Stimulated activated CD4-positive, alpha-beta T cell treated with anti-CD3 and anti-CD28 coated beads, Interleukin-4, amount 100 ng/mL, for 4 hours (primary cell): ENCODE data around the gene CCL3.
"Not testable (repeated sequence)": the region's sequence is repeated elsewhere in the genome, so short reads cannot be mapped to it uniquely, and the experiment has no call there.

Experiments
- DNase-seq, 2 experiments: peaks; one replicate each; pipeline ENCODE4 v3.0.0-alpha.2; 2020

The CCL3 gene

DNA sequence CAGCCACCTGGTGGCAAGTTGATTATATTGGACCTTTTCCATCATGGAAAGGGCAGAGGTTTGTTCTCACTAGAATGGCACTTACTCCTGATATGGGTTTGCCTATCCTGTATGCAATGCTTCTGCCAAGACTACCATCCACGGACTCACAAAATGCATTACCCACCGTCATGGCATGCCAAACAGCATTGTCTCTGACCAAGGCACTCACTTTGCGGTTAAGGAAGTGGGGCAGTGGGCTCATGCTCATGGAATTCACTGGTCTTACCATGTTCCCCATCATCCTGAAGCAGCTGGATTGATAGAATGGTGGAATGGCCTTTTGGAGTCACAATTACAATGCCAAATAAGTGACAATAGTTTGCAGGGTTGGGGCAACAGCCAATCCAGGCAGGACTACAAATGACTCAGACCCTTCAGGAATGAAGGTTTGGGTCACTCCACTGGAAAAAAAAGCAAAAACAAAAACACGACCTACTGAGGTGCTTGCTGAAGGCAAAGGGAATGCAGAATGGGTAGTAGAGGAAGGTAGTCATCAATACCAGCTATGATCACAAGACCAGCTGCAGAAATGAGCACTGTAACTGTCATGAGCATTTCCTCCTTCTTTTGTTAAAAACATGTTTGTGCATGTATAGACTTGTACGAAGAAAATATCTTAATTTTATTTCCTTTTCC, 25.2 kb upstream of the CCL3 start:
- not testable (repeated sequence) for DNase-seq

DNA sequence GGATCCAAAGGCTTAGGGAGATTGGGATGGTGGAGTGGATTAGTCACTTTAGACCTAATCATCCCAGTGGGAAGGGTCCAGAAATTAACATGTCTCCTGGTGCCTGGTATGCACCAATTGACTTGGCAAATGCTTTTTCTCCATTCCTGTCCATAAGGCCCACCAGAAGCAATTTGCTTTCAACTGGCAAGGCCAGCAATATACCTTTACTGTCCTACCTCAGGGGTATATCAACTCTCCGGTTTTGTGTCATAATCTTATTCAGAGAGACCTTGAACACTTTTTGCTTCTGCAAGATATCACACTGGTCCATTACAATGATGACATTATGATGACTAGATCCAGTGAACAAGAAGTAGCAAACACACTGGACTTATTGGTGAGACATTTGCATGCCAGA, 23.2 kb upstream of the CCL3 start:
- DNase-seq = not testable (repeated sequence)

DNA sequence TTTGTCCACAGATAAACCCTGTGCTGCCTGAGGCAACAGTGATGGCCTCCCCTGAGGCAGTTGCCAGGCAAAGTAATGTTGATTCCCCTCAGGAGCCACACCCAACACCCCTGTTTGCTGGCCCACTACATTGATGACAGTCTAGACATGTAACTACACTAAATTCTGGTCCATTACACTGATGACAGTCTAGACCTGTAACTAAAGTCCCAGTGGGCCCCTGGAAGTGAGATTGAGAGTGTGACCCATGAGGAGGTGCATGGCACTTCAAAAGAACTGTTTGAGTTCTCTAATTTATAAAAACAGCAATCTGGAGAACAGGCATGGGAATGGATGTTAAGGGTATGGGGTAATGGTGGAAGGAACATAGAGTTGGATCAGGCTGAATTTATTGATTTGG, 22.6 kb upstream of the CCL3 start:
- DNase-seq = no peak

DNA sequence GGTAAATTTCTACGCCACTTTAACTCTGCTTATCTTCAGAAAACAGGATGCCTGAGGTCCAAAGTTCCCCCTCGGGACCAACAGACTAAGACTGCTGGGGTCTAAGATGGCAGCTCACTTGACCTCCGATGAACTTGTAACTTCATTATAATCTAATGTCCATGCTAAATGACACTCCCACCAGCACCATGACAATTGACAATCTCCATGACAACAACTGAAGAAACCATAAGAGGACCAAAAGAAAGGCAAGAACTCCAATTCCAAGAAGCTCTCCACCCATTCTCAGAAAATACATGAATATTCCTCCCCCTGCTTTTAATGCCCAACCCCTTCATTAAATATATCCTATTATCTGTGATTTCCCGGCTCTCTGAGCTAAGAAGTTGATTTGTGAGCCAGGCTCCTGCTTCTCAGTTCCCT, 21.1 kb upstream of the CCL3 start:
- DNase-seq = no peak

DNA sequence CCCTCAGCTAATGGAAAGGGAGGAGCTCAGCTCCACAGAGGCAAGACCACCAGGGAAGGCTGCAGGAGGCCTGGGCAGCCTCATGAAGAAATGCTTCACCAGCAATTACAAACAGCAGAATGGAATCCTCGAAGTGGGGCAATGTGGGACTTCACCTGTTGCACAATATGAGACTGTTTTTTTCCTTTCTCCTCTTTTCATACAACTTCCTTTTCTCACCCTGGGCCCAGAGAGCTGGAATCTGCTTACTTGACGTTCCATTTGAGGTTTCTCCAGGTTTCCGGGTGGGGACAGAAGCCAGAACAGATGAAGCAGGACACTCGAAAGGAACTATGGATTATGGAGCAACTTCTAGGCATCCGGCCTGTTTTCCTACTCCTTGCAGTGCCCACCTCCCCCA, 18.3 kb upstream of the CCL3 start:
- DNase-seq = not testable (repeated sequence)

DNA sequence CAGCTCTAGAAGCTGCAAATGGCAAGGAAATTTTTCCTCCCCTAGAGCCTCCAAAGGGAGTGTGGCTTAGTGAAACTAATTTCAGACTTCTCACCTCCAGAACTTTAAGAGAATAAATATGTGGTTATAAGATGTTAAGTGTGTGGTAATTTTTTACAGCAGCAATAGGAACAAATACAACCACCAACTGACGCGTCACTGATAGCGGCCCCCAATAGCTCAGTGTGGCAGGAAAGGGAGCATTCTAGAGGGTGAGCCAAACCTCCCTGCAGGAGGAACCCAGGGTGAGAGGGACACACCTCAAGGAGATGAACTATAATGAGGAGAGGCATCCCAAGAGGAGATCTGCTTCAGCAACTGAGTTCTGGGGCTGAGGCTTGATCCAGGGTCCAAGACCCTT, 17.7 kb upstream of the CCL3 start:
- no peak for DNase-seq

DNA sequence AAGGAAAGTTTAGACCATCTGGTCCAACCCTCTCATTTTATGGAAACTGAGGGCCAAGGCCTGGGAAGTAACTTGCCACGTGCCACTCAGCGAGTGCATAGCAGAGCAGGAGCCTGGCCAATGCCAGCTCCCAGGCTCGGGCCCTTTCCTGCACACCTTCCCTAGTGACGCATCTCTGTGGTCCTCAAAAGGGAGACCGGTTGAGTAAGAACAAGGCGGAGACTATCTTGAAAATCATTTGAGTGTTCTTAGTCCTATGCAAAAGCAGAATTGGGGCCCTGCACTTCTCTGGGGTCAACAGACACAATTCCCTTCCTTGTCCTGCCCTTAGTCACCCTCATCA, 16.5 kb upstream of the CCL3 start:
- no peak for DNase-seq

DNA sequence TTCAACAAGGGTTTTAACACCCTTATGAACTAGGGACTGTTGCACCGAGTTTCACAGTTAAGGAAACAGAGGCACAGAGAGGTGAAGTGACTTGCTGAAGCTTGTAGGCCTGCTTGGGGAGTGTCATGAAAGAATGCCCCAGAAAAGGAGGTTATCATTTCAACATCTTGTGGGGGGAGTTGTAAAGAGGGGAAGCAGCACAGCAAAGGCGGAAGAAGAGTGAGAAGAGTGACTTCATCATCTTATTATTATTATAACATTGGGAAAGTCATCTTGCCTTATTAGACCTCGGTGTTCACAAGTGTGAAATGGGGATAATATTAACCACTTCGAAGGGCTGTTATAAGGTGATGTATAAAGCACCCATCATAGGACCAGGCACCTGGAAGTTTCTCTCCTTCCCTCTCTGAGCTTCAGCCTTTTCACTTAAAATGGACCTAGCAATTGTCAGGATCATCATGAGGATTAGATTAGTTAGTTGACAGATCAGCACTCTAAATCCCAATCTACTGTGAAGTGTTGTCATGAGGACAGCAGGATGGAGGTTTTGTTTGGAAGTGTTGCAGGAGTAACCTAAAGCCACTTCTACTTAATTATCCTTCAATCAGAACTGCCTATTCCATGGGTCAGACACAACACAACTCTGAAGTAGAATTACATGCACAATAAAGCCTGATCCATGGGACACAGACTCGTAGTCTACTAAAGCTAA, 16.0 kb upstream of the CCL3 start:
- no peak for DNase-seq

DNA sequence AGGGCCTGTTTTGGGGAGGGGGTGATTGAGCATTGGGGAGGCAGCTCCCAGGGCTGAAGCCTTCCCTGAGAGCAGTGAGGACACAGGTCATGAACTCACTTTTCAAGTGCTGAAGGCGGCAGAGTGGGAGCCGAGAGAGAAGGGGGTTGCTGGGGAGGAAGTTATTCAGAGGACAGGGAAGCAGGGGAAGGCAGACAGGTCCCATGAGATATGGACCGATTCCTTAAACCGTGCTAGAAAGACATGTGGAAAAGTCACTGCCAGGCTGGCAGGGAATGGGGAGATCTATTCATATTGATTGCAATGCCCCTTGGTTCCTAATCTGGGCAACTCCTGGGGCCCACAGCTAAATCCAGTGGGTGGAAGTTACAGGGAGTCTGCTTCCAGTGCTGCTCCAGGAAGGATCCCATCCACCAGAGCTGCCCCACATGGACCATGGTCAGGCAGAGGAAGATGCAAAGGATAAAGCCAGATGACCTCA, 14.8 kb upstream of the CCL3 start:
- DNase-seq = no peak

DNA sequence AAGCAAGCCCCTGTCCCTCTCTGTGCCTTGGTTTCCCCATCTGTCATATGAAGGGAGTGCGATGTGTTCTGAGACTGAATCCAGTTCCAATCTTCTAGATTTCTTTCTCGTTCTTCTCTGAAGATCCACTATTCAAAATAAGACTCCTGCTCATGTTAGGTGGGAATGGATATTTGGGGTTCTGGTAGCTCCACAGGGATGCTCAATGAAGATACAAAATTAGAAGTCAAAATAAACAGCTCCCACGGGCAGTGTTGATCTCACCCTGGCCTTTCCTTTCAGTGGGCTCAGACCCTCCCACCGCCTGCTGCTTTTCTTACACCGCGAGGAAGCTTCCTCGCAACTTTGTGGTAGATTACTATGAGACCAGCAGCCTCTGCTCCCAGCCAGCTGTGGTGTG, 14.3 kb upstream of the CCL3 start:
- not testable (repeated sequence) for DNase-seq

DNA sequence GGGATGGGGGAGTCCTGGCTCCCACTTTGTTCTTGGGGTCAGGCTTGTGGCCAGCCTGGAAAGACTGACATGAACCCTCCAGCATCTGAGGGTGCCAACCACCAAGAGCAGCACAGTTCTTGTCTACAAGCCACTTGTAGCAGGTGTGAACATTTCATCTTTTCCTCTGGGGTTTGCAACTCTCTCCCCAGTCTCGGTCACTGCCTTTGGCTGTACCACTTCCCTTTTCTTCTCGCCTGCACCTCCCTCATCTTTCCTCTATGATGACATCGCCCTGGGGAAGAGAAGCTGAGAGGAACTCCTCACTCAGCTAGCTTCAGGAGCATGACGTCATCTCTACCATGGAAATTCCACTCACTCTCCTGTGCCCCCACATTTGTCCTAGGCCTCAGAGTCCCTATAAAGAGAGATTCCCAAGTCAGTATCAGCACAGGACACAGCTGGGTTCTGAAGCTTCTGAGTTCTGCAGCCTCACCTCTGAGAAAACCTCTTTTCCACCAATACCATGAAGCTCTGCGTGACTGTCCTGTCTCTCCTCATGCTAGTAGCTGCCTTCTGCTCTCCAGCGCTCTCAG, 13.5 kb upstream of the CCL3 start, which contains the start of gene CCL4:
CCL4 (plus strand) TSS at position 427 of the 575 bp plus-strand sequence; CDS start at position 506, 79 bp downstream.
- not testable (repeated sequence) for DNase-seq

DNA sequence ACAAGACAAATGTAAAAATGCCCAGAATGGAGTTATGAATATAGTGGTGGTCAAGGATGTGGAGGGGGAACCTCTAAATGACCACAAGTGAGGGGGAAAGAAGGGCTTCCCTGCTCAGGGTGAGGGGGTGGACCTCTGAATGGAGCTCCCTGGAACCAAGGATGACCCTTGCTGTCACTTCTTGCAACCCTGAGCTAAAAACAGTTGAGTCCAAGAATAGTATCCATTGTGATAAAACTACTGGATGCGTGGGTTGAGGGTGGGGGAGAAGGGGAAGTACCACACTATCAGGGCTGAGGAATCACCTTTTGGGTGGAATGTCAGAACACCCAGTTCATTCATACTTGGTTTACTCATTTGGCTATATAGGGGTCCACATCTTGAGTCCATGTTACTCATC, 9.1 kb upstream of the CCL3 start:
- DNase-seq = not testable (repeated sequence)

DNA sequence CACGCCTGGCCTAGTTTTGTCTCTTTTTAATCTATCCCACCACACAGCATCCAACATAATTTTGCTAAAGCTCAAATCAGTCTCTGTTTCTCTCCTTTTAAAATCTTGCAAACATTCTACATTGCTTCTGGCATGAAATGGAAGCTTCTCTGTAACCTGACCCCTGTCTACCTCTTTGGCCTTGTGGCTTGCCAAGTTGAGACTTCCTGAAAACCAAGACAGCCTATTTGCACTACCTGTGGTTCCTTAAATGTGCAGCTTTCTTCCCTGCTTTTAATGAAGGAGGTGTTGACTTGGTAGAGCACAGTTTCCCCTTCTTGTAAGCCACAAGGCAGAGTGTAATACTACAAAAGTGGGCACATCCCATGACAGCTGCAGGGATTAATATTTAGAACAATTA, 6.0 kb upstream of the CCL3 start:
- DNase-seq = no peak

DNA sequence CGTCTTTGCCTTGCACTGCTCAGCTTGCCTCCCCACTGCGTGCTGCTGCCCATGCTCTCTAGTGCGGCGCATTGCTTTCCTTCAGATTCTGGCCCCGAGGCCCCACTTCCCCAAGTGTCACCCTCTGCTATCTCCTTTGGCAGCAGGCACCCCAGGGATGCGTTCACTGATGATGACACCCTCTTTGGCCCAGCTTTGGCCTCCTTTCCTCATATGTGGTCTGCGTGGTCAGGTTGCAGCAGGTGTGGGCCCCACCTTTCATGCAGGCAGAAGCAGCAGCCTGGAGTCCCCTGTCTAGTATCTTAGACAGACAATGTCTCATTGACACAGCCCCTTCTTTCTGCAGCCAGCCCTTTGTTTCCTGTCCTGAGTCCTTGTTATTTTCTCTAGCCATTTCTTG, 4.8 kb upstream of the CCL3 start:
- no peak for DNase-seq

DNA sequence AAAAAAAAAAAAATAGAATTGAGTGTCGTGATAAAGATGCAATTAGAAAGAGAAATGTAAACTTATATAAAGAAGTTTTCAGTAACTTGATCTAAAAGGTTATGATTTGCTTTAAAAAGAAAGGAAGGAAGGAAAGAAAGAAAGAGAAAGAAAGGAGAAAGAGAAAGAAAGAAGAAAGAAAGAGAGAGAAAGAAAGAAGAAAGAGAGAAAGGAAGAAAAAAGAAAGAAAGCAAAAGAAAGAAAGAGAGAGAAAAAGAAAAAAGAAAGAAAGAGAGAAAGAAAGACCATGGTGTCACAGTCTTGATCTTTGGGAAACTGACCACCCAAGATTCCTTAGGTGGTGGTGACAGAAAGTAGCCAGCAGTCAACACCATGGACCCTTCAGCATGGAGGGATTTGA, 4.3 kb upstream of the CCL3 start:
- DNase-seq = no peak

DNA sequence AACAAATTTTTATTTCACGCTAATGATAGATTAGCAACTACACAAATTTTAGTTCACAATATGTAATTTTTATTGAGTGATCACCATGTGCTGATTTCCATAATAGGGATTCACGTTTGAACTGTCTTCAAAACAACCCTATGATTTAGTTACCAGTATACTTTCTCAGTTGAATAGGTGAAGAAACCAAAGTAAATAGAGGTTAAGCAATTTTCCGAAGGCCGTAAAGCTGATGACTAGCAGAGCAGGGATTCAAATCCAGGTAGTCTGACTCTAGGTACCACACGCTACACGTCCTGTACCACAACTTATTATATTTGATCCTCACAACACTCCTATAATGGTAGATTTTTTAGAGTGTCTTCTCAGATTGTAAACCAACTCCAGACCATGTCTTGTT, 2.8 kb upstream of the CCL3 start:
- not testable (repeated sequence) for DNase-seq

DNA sequence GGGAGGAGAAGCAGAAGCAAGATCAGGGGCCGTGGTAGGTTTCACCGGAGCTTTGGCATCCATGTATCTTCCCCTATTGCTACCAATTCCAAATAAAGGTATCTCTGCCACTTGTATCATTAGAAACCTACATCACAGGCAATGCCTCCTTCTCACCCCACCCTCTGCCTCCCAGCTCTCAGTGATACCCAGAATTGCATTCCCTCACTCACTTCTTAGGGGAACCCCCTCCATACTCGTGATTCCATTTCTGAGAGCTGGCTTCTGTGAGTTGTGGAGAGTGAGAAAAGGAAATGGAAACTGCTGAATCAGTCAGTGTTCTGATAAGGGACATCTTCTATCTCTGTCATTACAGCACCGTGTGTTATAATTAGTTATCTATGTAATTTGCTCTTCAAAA, 2.3 kb upstream of the CCL3 start:
- DNase-seq = no peak

DNA sequence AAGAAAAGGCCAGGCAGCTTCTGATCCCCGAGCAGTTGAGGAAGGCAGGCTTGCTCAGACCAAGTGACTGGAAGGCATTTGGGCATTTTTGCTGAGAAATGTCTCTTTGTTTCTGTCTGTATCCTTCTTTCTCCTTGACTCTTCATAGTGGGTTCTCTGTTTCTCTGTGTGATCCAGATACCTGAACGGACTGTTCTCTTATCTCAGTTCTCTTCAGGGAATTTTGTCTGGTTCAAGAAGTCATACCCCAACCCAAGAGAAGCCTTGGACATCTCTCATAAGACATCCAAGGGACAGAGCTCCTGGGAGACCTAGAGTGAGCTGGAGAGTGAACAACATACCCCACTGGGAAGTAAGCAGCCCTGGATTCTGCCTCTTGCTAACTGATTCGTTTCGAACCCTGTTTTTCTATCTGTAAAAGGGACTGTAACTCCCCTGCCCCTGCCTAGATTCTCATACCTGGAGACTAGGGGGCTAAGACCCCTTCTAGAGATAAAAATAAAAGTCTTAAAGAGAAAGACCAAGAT, 541 bp downstream of the CCL3 start:
- DNase-seq = no peak

DNA sequence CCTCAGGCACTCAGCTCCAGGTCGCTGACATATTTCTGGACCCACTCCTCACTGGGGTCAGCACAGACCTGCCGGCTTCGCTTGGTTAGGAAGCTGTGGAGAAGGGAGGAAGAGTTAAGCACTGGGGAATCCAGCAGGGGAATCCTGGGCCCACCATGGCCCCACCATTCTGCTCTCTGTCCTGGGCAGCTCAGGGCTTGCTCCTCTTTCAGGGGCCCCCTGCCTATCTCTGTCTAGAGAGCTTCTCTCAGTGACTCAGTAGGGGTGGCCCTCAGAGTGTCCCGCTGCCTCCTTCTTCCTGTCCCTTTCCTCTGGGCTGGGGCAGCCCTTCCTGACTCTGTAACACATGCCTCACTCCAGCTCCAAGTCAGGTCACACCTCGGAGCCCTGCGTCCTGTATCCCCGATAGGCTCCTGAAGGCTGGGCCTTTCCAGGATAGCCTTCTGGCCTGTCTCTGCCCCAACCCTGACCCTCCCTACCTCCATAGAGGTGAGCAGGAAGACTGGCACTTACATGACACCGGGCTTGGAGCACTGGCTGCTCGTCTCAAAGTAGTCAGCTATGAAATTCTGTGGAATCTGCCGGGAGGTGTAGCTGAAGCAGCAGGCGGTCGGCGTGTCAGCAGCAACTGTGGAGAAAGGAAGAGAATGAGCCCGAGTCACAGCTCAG, 1.1 kb downstream of the CCL3 start:
- DNase-seq = no peak

DNA sequence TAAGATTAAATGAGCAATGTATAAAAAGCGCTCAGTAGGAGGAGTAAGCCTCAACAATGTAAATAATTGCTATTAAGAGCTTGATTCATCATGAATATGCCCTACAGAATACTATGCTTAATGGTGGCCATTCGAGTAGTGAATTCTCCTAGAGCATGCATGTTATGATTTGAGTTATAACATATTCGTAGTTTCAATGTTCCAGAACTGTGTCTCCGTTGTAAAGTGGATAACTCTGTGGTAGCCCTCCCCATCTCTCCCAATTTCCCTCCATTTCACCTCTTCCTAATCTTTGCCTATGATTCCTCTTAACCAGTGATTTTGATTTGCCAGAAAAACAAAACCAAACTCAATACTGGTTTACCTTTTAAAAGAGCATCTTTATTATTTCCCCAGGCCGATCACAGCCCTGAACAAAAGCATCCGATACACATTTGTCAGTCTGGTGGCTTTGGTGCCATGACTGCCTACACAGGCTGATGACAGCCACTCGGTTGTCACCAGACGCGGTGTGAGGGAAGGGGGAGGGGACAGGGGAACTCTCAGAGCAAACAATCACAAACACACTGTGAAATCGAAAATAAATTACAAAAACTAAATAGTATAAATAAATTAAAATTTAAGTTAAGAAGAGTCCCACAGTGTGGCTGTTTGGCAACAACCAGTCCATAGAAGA, 1.9 kb downstream of the CCL3 start:
- DNase-seq = not testable (repeated sequence)

DNA sequence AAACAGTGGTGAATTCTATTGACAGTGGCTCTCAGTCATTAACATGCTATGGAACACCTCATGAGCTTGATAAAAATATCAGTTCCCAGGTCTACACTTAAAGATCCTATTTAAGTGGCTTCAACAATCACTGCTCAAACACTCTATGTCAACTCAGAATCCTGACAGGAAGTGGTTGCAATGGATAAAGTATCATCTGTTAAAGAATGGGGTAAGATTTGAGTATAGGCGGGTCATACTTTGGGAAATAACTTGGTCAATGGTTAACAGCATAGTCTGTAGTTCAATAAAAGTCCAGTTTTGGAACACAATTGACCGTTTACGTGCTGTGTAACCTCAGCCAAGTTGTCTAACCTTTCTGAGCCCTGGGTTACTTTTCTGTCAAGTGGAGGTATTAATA, 2.5 kb downstream of the CCL3 start:
- not testable (repeated sequence) for DNase-seq

DNA sequence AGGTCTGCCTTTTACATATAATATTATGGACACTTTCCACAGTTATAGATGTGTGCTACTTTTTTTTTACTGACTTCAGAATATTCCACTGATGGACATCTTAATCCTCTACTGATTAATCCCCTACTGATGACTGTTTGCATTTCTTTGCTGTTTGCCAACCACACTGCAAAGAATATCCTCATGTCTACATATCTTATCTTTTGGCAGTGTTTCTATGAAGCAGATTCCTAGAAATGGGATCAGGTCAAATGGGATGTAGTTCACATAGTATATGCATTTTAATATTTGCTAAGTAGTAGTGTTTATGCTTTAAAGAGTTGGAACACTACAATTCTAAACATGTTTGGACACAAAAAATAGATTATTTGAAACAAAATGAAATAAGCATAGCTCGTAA, 3.2 kb downstream of the CCL3 start:
- DNase-seq = no peak

DNA sequence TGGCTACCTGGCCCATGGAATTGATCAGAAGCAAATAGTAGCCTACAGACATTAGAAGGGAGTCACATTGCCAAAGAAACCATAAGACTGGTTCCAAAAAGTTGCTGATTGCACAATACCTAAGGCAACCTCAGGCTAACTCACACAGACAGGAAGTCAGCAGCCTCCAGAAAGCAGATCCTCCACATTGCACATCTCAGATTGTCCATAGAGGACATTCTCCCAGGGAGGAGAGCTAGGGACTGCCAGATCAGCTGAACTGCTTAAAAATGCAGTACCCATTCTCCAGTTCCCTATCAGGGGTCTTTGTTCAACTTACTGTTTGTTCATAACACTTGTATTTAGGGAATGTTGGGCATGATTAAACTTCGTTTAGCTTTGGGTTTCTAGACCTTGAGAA, 4.2 kb downstream of the CCL3 start:
- no peak for DNase-seq
